GM12878 (cell line): Measurements from ENCODE around the gene LMO7. TPM values are rescaled to one million over a fixed set of nuclear protein-coding genes. Genes with fewer than 3 reads are reported as not detected.
A peak's percentile ranks its signal among the peaks of the same experiment; 100 is the strongest.

ENCODE experiments used
- BHLHE40 ChIP-seq, 2 experiments: fragments of 450-650 bp in 1 of 2; IDR thresholded peaks; 2 replicates each; pipeline ENCODE4 v1.6.1; 2011 to 2017; ENCODE audit warnings: low read depth in 2 of 2, borderline replicate concordance in 1 of 2, improper control_type of control experiment in 1 of 2, low read length in 1 of 2, mild to moderate bottlenecking in 1 of 2
- CEBPZ ChIP-seq: fragments of 150-350 bp; IDR thresholded peaks from 2 replicates; pipeline ENCODE4 v1.6.1; 2016; ENCODE audit warnings: low read depth, low read length
- CREM ChIP-seq: IDR thresholded peaks from 2 replicates; pipeline ENCODE4 v1.6.1; 2014; ENCODE audit warnings: antibody characterized with exemption, low read depth
- EP300 ChIP-seq, 2 experiments: fragments of 150-350 bp in 1 of 2; IDR thresholded peaks; 2 replicates each; pipeline ENCODE4 v1.6.1; 2011 to 2012; ENCODE audit warnings: low read depth in 2 of 2, low read length in 2 of 2, borderline replicate concordance in 1 of 2, improper control_type of control experiment in 1 of 2, inconsistent platforms in 1 of 2; ENCODE audit not compliant: control insufficient read depth in 1 of 2
- IKZF1 ChIP-seq: fragments of 450-650 bp; conservative IDR thresholded peaks from 2 replicates; pipeline ENCODE4 v1.6.1; 2017; ENCODE audit warnings: antibody characterized with exemption, mild to moderate bottlenecking
- MLLT1 ChIP-seq: fragments of 450-650 bp; IDR thresholded peaks from 2 replicates; pipeline ENCODE4 v1.6.1; 2016; ENCODE audit warnings: mild to moderate bottlenecking
- NBN ChIP-seq: fragments of 450-650 bp; IDR thresholded peaks from 2 replicates; pipeline ENCODE4 v1.6.1; 2016
- NFYA ChIP-seq: IDR thresholded peaks from 2 replicates; pipeline ENCODE4 v1.6.1; 2011; ENCODE audit warnings: low read depth, mild to moderate bottlenecking, low read length, improper control_type of control experiment, borderline replicate concordance
- NR2F1 ChIP-seq: fragments of 450-650 bp; conservative IDR thresholded peaks from 2 replicates; pipeline ENCODE4 v1.6.1; 2017; ENCODE audit warnings: mild to moderate bottlenecking
- NRF1 ChIP-seq: conservative IDR thresholded peaks from 2 replicates; pipeline ENCODE4 v1.6.1; 2011; ENCODE audit warnings: mild to moderate bottlenecking, low read depth, low read length, improper control_type of control experiment
- POLR2AphosphoS5 ChIP-seq: IDR thresholded peaks from 2 replicates; pipeline ENCODE4 v1.6.1; 2011; ENCODE audit warnings: mild to moderate bottlenecking, low read length, inconsistent platforms
- TCF7 ChIP-seq: IDR thresholded peaks from 2 replicates; pipeline ENCODE4 v1.6.1; 2014; ENCODE audit warnings: antibody characterized with exemption, borderline replicate concordance
- ZBTB40 ChIP-seq: fragments of 450-650 bp; IDR thresholded peaks from 2 replicates; pipeline ENCODE4 v1.6.1; 2016; ENCODE audit warnings: mild to moderate bottlenecking, moderate library complexity, borderline replicate concordance
- ZNF207 ChIP-seq: fragments of 450-650 bp; IDR thresholded peaks from 2 replicates; pipeline ENCODE4 v1.6.1; 2014; ENCODE audit warnings: antibody characterized with exemption, mild to moderate bottlenecking, borderline replicate concordance
- ZNF274 ChIP-seq: IDR thresholded peaks from one replicate; pipeline ENCODE4 v1.8.0; 2011; ENCODE audit not compliant: insufficient read length, insufficient read depth
- polyA plus RNA-seq, 11 experiments: library from polyadenylated mRNA; depleted of rRNA in 4 of 11; unstranded in 6 of 11; stranded (reverse) in 5 of 11; fragments of >200 nt; fragmentation: Nextera tagmentation in 4 of 11; fragmentation: Illumina TruSeq in 1 of 11; extraction: Ambion mirVana in 4 of 11; extraction: Trizol in 1 of 11; gene quantifications; 1 replicate in 1 of 11; 2 replicates in 10 of 11; pipeline versions ENCODE4 v1.2.1 to v1.2.3, GENCODE V29; 2011 to 2016; ENCODE audit warnings: inconsistent platforms in 2 of 11, missing spikeins in 2 of 11, low read depth in 1 of 11
- total RNA-seq, 4 experiments: library from RNA; depleted of rRNA in 3 of 4; stranded (reverse); fragments of >200 nt in 3 of 4; fragmentation: Illumina TruSeq in 1 of 4; extraction: Trizol in 1 of 4; gene quantifications; 2 replicates each; pipeline versions ENCODE4 v1.2.1 to v1.2.3, GENCODE V29; 2013 to 2021
- TF ChIP-seq, protein P1 (sequence below): IDR thresholded peaks from 2 replicates; pipeline ENCODE4 v1.6.1; 2012; ENCODE audit warnings: improper control_type of control experiment, low read depth, low read length; ENCODE audit not compliant: insufficient replicate concordance

The LMO7 gene
- total and polyA plus RNA-seq, 10 of the 15 experiments (the other 5 are each of a cell fraction or from before 2014, with no cell fraction given), result 8.5 to 67.8 (median 36.8) TPM

DNA sequence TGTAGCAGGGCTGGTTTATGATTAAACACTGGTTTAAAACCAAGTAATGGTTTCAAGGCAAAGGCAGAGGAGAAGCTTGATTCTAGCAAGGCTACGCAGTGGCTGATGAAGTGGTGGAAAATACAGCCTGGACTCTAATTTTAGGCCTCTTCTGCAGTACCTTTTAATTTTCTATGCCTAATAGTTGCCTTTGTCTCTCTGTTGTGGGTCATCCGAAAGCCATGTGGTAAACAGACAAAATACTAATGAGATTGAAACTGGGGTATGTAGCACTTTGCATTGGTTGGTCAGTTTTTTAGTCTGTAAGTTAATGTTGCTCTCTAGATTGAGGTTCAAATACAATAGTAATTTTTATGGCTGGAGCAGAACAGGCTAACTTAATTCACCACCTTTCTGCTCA, 3.3 kb downstream of the LMO7 start (continued):
- TF ChIP-seq POLR2AphosphoS5 (no peak), BHLHE40 (IDR thresholded peaks at IDR 0.05; ENCODE audit: borderline replicate concordance in 1 of 2, low read depth in 2 of 2, low read length in 1 of 2) (peak in 1 of 2 experiments; percentile 28; a peak in 1 of 4 replicates), NFYA (no peak), NBN (0 out of 2 replicates have a peak, but pooled peaks have one; percentile 36), NRF1 (no peak), CEBPZ (no peak), ZNF207 (no peak), ZNF274 (no peak), IKZF1 (0 out of 2 replicates have a peak, but pooled peaks have one; percentile 31), NR2F1 (no peak; the same call in 1 of the 2 replicates), MLLT1 (no peak), TCF7 (no peak), CREM (no peak), EP300 (IDR thresholded peaks at IDR 0.05; ENCODE audit: borderline replicate concordance in 1 of 2, control insufficient read depth in 1 of 2, low read depth in 2 of 2, low read length in 2 of 2) (0 out of 4 replicates have a peak, but pooled peaks of 1 of the 2 experiments have one; percentile 18), ZBTB40 (no peak)
- TF ChIP-seq, protein P1, sequence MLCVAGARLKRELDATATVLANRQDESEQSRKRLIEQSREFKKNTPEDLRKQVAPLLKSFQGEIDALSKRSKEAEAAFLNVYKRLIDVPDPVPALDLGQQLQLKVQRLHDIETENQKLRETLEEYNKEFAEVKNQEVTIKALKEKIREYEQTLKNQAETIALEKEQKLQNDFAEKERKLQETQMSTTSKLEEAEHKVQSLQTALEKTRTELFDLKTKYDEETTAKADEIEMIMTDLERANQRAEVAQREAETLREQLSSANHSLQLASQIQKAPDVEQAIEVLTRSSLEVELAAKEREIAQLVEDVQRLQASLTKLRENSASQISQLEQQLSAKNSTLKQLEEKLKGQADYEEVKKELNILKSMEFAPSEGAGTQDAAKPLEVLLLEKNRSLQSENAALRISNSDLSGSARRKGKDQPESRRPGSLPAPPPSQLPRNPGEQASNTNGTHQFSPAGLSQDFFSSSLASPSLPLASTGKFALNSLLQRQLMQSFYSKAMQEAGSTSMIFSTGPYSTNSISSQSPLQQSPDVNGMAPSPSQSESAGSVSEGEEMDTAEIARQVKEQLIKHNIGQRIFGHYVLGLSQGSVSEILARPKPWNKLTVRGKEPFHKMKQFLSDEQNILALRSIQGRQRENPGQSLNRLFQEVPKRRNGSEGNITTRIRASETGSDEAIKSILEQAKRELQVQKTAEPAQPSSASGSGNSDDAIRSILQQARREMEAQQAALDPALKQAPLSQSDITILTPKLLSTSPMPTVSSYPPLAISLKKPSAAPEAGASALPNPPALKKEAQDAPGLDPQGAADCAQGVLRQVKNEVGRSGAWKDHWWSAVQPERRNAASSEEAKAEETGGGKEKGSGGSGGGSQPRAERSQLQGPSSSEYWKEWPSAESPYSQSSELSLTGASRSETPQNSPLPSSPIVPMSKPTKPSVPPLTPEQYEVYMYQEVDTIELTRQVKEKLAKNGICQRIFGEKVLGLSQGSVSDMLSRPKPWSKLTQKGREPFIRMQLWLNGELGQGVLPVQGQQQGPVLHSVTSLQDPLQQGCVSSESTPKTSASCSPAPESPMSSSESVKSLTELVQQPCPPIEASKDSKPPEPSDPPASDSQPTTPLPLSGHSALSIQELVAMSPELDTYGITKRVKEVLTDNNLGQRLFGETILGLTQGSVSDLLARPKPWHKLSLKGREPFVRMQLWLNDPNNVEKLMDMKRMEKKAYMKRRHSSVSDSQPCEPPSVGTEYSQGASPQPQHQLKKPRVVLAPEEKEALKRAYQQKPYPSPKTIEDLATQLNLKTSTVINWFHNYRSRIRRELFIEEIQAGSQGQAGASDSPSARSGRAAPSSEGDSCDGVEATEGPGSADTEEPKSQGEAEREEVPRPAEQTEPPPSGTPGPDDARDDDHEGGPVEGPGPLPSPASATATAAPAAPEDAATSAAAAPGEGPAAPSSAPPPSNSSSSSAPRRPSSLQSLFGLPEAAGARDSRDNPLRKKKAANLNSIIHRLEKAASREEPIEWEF, result no peak
